HG03159 (cell line): ENCODE results near the gene TUBB.
"Not testable (repeated sequence)": the region's sequence is repeated elsewhere in the genome, so short reads cannot be mapped to it uniquely, and the experiment has no call there.

Source experiments
- ATAC-seq: cut with Tn5 transposase; IDR thresholded peaks from one replicate; pipeline ENCODE4 v1.9.1; 2021; ENCODE audit warnings: mild to moderate bottlenecking, moderate library complexity; ENCODE audit not compliant: unreplicated experiment

TUBB gene

DNA sequence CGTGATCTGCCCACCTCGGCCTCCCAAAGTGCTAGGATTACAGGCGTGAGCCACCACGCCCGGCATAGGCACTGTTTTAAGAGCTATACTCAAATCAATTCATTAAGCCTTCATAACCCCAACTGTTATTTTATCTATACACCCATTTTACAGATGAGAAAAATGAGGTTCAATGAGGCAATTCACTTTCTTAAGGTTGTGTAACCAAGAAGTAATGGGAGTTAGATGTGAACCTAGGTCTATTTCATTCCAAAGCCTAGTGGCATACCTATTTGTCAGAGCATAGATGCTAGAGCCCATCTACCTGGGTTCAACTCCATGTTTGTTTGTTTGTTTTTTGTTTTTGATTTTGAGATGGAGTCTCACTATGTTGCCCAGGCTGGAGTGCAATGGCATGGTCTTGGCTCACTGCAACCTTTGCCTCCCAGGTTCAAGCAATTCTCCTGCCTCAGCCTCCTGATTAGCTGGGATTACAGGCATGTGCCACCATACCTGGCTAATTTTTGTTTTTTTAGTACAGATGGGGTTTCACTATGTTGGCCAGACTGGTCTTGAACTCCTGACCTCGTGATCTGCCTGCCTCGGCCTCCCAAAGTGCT is 36.4 kb downstream of the TUBB start:
- ATAC-seq, result not testable (repeated sequence)

DNA sequence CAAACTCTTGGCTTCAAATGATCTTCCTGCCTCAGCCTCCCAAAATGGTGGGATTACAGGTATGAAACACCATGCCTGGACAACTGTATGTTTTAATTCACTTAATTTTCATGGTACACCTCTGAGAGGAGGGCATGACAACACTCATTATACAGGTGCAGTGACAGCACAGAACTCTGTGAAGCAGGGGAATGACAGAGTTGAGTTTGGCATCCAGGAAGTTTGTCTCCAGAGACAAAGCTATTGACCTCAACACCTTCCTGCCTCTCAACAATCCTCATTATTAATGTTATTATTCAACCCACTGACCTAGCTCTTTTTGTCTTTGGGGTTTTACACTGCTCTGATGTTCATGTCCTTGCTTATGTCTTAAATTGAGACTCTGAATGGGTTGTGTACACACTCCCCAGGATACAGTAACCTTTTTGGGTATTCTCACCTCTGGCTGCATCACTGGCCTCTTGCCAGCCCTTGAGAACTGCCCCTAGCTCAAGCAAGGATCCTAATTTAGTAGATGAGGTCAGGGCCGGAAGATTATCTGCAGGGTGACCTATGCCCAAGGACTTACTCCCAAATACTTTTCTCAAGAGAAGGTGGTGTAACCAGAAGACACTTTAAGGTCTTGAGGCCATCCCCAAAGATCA is 37.2 kb downstream of the TUBB start:
- no peak for ATAC-seq

DNA sequence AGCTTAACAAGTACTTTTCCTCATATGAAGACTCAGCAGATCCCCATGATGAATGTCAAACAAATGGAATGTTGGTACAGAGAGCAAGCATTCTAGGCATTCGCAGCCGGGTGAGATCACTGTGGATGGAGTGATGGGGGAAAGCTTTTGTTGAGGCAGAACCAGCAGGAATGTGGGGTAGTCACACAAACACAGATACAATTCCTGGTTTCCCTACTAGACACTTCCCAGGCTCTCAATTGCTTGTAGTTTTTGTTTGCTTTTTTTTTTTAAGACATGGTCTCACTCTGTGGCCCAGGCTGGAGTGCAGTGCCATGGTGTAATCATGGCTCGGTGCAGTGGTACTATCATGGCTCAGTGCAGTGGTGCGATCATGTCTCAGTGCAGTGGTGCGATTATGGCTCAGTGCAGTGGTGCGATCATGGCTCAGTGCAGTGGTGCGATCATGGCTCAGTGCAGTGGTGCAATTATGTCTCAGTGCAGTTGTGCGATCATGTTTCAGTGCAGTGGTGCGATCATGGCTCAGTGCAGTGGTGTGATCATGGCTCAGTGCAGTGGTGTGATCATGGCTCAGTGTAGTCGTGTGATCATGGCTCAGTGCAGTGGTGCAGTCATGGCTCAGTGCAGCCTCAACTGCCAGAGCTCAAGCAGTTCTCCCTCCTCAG is 39.6 kb downstream of the TUBB start:
- ATAC-seq, result no peak

DNA sequence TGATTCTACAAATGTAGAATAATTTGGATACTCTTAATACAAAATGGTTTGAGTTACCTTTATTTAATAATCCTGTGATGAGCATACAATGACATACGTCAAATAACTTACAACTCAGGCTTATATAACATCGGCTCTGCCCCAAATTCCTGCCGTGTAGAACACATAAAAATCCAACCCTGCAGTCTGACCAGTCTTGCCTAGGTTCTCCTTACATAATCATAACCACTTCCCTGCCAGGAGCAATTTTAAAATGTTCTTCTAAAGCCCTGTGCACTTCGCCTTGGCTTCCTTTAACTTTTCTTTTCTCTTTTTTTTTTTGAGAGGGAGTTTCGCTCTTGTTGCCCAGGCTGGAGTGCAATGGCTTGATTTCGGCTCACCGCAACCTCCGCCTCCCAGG is 40.4 kb downstream of the TUBB start:
- ATAC-seq, result no peak

DNA sequence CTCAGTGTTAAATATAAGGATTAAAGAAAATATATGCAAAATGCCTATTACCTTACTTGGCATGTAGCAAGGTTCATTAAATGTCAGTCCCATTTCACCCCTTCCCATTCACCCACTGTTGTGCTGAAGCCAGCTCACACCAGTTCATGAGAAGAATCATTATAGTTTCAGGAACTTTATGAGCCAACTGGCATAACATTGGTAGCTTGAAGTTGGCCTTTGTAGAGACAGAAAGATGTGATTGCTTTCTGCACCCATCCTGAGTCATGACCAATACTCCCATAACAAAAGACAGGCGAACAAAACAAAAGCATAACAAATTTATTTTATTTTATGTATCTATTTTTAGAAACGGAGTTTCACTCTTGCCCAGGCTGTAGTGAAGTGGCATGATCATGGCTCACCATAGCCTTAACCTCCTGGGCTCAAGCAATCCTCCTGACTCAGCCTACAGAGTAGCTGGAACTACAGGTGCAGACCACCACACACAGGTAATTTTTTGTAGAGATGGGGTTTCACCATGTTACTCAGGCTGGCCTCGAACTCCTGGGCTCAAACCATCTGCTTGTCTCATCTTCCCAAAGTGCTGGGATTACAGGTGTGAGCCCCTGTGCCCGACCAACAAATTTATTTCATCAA is 41.8 kb downstream of the TUBB start:
- ATAC-seq, result no peak

DNA sequence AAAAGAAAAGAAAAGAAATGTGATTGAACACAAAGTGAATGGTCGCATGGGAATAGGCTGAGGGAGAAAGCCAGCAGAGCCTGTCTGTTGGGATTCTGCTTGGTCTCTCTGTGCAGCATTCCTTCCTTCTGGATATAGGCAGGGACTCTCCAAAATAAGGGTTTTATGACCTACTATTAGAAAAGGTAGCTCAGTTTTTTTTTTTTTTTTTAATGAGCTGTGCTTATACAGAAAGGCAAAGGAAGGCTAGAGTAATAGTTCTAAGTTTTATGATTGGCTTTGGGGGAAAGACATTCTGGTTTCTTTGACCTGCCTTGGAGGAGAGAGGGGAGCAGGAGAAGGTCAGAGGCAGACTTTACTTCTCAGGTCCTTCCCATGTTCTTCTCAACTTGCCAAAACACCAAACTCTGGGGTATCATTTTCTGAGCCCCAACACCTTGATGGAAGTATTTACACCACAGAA is 43.0 kb downstream of the TUBB start:
- ATAC-seq, result no peak

DNA sequence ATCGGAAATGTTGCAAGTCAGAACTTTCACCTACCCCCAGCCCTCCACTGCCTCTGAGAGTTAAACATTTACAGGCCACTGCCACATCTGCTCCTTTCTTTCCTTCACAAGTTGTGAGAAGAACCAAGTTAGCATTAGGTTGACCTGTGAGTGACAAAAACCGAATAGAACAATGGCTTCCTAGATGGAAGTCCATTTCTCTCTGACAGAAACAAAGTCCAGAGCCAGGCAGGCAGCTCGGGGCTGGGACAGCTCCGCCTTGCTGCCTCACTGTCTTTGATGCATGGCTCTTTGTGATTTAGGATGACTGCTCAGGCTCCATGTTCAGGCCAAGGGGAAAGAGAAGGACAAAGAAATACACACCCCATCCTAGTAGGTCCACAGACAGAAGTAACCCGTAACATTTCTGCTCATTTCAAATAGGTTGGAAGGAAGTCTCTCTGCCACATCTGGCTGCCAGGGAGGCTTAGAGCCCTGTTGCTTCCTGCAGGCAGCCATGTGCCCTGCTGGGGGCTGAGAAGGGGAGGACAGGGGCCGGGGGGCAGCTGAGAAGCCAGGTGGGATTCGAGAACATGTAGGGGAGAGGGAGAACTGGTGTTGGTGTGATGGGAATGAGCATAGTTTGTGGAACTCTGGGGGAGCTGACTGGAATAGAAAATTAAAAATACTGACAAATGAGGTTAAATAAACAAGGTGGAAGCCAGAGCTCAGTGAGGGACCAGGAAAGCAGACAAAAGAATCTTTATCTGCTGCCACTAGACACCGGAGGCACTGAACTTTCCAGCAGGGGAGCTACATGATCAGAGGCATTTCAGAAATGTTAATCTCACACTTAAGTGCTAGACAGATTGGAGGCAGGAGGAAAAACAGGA is 43.7 kb downstream of the TUBB start:
- no peak for ATAC-seq

DNA sequence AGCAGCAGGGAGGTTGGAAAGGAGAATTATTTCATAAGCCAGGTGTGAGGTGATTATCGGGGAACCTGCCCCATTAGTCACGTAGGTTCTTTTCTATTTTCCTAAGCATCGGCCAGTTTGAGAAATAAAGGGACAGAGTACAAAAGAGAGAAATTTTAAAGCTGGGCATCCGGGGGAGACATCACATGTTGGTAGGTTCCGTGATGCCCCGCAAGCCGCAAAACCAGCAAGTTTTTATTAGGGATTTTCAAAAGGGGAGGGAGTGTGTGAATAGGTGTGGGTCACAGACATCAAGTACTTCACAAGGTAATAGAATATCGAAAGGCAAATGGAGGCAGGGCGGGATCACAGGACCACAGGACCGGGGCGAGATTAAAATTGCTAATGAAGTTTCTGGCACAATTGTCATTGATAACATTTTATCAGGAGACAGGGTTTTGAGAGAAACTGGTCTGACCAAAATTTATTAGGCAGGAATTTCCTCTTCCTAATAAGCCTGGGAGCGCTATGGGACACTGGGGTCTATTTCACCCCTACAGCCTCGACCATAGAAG is 44.4 kb downstream of the TUBB start:
- not testable (repeated sequence) for ATAC-seq

DNA sequence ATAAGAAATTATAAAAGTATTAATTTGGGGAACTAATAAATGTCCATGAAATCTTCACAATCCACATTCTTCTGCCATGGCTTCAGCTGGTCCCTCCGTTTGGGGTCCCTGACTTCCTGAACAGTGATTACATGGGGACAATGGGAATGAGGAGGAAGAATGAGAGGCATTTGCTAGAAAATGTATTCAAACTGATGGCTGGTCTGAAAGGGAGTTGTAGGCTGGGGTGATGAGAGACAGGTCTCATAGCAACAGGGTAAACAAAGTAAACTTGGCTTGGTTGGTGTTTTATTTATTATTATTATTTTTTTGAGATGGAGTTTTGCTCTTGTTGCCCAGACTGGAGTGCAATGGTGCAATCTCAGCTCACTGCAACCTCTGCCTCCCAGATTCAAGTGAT is 45.3 kb downstream of the TUBB start:
- ATAC-seq, result not testable (repeated sequence)

DNA sequence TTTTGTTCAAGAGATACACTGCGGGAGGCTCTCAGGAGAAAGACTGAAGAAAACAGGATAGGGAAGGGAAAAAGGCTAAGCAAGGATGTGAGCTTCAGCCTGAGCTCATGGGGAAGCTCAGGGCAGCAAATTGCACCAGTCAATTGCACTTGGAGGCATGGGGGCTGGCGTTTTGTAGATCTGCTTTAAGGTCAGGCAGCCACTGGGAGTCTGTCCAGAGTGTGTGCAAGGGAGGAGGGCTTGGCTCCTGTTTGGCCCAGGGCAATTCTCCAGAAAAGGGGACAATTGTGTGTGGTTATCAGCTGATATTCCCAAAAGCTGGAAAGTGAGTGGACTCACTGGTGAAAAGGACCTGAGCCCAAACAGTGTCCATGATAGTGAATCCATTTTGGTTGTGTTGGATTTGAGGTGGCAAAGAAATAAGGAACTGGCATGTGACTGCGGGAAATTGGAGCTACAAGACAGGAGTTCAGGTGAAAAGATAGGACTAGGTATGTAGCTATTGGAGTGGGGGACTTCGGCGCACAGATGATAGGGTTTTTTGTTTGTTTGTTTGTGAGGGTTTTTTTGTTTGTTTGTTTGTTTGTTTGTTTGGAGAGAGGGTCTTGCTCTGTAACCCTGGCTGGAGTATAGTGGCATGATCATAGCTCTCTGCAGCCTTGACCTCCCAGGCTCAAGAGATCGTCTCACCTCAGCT is 46.5 kb downstream of the TUBB start:
- no peak for ATAC-seq

DNA sequence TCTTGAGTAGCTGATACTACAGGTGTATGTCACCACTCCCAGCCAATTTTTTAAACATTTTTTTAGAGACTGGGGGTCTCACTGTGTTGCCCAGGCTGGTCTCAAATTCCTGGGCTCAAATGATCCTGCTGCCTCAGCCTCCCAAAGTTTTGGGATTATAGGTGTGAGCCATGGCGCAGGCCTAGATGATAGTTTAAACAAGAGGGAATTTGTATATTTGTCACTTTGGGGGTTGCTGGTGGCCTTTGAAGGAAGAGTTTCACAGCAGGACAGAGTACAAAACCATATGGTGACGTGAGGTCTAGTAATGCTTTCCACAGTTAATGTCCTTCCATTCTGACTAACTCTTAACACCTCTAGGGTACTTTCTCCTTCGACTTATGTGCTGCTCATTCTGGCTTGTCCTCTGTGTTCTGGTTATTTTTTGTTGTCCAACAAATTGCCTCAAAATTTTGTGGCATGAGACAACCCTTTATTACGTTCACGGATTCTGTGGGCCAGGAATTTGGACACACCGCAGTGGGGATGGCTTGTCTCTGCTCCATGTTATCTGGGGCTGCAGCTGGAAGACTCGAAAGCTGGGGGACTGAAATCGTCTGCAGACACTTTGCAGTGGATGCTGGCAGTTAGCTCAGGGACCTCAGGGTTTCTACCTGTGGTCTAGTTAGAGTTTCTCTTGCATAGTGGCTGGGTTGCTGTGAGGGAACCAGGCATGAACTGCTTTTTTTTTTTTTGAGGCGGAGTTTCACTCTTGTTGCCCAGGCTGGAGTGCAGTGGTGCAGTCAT is 47.2 kb downstream of the TUBB start:
- peak; percentile 62 for ATAC-seq

DNA sequence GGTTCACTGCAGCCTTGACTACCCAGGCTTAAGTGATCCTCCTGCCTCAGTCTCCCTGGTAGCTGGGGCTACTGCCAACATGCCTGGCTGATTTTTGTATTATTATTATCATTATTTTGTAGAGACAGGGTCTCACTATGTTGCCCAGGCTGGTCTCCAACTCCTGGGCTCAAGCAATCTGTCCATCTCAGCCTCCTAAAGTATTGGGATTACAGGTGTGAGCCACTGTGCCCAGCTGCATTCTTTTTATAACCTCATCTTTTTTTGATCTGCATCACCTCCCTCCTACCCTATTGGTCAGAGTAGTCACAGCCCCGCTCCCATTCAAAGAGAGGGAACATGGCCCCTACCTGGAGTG is 47.8 kb downstream of the TUBB start:
- ATAC-seq, result no peak

DNA sequence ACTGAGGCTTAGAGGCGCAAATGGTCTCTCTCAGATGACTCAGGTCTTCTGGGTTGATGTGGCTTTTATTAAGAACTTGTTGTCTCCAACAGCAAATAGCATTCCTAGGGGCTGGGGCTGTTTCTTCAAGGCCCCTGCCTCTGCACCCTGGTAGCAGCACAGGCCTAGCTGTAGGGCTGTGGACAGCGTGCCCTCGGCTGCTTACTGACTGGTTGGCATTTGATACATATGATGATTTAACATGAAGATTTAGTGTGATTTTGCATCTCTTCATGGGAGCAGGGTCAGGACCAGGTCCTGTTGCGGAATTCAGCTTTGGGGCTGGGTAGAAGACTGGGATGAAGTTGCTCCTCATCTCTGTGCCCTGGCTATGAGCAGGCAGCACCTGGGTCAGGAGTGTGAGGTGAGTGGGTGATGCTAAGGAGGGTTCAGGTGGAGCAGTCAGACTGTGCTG is 48.5 kb downstream of the TUBB start:
- no peak for ATAC-seq

DNA sequence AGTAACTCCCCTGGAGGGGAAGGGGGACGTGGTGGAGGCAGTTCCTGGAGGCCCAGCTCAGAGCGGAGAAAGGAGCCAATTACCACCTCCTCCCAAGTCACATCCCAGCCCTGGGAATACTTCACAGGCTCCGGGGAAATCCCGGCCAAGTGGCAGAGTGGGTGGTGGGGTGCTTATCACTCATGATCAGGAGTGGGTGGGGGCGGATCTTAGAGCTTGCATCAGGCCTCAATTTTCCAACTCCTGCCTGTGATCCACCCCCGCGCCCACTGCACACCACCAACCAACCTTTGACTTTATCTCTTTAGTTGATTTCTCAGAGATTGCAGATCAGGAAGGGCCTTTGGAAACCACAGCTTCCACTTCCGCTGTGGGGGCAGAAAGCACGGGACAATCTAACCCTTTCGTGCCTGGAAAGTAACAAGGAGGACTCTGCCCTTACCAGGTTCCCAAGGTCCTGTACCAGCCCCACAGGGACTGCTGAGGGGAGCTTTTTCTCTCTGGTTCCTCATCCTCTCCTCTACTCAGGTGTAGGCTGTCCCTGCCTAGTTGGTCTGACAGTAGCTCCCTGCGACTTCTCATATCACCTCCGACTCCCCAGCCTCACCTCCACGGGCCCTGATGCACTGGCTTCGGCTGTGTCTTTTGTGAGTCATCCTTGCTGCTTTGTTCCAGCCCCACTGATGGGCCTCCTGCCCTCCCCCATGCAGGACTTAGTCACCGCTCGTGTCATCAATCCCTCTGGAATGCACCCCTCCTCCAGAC is 49.1 kb downstream of the TUBB start:
- no peak for ATAC-seq

DNA sequence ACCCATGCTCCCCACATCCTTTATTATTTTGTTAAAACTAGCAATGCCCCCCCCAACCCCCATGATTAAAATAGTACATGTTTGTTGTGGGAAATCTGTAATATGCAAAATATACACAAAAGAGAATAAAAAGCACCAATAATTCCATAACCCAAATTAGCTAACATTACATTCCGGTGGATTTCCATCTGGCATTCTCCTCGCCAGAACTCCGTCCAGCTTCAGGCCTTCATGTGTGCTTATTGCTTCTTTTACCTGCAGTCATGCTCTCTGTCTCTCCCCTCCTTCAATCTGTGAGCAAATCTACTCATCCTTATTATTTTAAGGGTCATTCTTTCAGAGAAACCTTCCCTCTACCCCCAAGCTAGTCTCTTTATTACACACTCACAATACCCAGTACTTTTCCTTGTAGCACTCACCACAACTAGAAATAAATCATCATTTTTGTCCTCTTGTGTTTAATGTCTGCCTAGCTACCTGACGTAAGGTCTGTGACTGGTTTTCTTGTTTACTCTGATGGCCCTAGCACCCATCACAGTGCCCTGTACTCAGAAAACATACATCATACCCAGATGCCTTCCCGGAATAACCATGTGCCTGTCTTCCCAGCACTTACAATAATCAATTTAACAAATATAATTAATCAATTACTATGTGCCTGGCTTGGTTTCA is 49.8 kb downstream of the TUBB start:
- no peak for ATAC-seq

DNA sequence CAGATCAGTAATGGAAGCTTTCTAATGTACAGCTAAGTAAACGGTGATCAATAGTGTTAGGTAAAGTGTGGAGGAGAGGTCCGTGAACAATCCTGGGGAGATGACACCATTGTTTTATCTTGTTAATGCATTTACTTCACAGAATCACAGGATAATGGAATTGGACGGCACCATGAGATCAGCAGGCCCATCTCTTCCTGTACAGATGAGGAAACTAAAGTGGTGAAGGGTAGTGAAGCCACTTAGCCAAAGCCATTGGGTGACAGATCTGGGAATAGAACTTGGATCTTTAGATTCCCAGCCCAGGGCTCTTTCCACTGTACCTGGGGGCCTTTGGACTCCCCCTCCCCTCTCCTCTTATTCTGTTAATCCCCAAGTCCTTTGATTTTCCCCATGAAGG is 50.4 kb downstream of the TUBB start:
- ATAC-seq, result no peak

DNA sequence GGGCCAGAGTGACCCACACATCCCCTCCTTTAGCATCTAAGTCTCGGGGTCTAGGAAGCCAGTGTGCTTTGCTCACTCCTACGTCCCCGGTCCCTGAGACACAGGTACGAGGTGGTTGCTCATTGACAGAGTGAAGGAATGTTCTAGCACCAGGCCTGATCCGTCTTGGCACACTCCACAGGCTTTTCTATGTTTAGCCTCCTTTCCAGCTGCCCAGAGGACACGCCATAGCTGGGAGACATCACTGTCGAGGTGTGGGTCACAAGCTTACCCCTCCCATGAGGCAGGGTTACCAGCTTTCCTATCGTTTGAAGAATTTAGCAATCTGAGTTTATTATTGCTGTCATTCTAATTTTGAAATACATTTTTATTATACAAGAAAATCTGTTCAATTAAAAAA is 54.5 kb downstream of the TUBB start:
- ATAC-seq, result no peak
